HFFc6 (cell line): Measurements from ENCODE around the gene FILIP1L. TPM values are rescaled to one million over a fixed set of nuclear protein-coding genes. Genes with fewer than 3 reads are reported as not detected.
"Not testable (repeated sequence)": the region's sequence is repeated elsewhere in the genome, so short reads cannot be mapped to it uniquely, and the experiment has no call there.

ENCODE experiments used
- DNase-seq: peaks from one replicate; pipeline ENCODE4 v3.0.0-alpha.2; 2018
- H3K27ac Mint-ChIP-seq: 2 replicates; pipeline ENCODE4 v1.8.0; 2020; ENCODE audit warnings: mild to moderate bottlenecking, mixed read lengths
- H3K27me3 Mint-ChIP-seq: 2 replicates; pipeline ENCODE4 v1.8.0; 2021; ENCODE audit warnings: mild to moderate bottlenecking, moderate library complexity, mixed read lengths; ENCODE audit not compliant: insufficient read depth
- H3K36me3 Mint-ChIP-seq: 2 replicates; pipeline ENCODE4 v1.8.0; 2021; ENCODE audit warnings: low read depth, mixed read lengths
- H3K4me1 Mint-ChIP-seq: 2 replicates; pipeline ENCODE4 v1.8.0; 2020; ENCODE audit warnings: low read depth, mixed read lengths
- H3K4me3 Mint-ChIP-seq: 2 replicates; pipeline ENCODE4 v1.8.0; 2020; ENCODE audit warnings: mild to moderate bottlenecking, moderate library complexity, mixed read lengths
- H3K9me3 Mint-ChIP-seq: 2 replicates; pipeline ENCODE4 v1.8.0; 2020; ENCODE audit warnings: mild to moderate bottlenecking, mixed read lengths
- CTCF ChIP-seq: fragments of 200-600 bp; sonication (generic); IDR thresholded peaks from 2 replicates; pipeline ENCODE4 v1.5.0; 2021; ENCODE audit warnings: antibody characterized with exemption, mild to moderate bottlenecking
- total RNA-seq, 6 experiments: library from RNA; stranded (reverse); fragmentation: NEBNext Ultra II Directional; extraction: Animal tissue kit (Norgen Biotek cat#: 25700); gene quantifications; 2 replicates in 1 of 6; 3 replicates in 5 of 6; pipeline ENCODE4 v1.2.3, GENCODE V29; 2021

Gene FILIP1L
- total RNA-seq, 6 experiments from 2014 or later = 37.8 to 54.7 (median 48.2) TPM

GRCh38 chr3:100057716-100058575 is 56.4 kb downstream of the FILIP1L start:
- H3K27ac Mint-ChIP-seq = no peak overlapping the region
- H3K4me1 Mint-ChIP-seq = peaks cover 25% of the 10 kb centered on the region
- H3K27me3 Mint-ChIP-seq = peaks cover 2% of the 10 kb centered on the region
- no peak for DNase-seq
- TF ChIP-seq CTCF = no peak
- H3K36me3 Mint-ChIP-seq = peaks cover 4% of the 10 kb centered on the region; the same call in 1 of the 2 replicates
- H3K4me3 Mint-ChIP-seq = no peak overlapping the region
- no peaks in the 10 kb centered on the region for H3K9me3 Mint-ChIP-seq

- Mint-ChIP-seq H3K27me3 (no peaks in the 10 kb centered on the region; the same call in none of the 2 replicates), H3K4me3 (no peak overlapping the region), H3K4me1 (peaks cover 20% of the 10 kb centered on the region), H3K27ac (no peak overlapping the region), H3K36me3 (peaks cover 4% of the 10 kb centered on the region; the same call in 1 of the 2 replicates), H3K9me3 (no peaks in the 10 kb centered on the region)
- TF ChIP-seq CTCF = no peak
- DNase-seq = no peak
Observed at GRCh38 chr3:100053951-100054620, 60.2 kb downstream of the FILIP1L start.

GRCh38 chr3:100051513-100051912 is 62.8 kb downstream of the FILIP1L start:
- H3K4me1 Mint-ChIP-seq = peaks cover 25% of the 10 kb centered on the region
- H3K27me3 Mint-ChIP-seq, H3K27ac Mint-ChIP-seq, H3K9me3 Mint-ChIP-seq, DNase-seq, H3K36me3 Mint-ChIP-seq, H3K4me3 Mint-ChIP-seq: not testable (repeated sequence)

- no peak for TF ChIP-seq CTCF
- H3K27ac Mint-ChIP-seq = no peak overlapping the region
- no peaks in the 10 kb centered on the region for H3K27me3 Mint-ChIP-seq
- no peaks in the 10 kb centered on the region for H3K9me3 Mint-ChIP-seq
- H3K4me1 Mint-ChIP-seq = peaks cover 52% of the 10 kb centered on the region
- no peak for DNase-seq
- 0 out of 2 replicates have a peak, but pooled peaks cover 4% of the 10 kb centered on the region for H3K36me3 Mint-ChIP-seq
- no peak overlapping the region for H3K4me3 Mint-ChIP-seq
Observed at GRCh38 chr3:100048248-100048647, 66.1 kb downstream of the FILIP1L start.

DNA sequence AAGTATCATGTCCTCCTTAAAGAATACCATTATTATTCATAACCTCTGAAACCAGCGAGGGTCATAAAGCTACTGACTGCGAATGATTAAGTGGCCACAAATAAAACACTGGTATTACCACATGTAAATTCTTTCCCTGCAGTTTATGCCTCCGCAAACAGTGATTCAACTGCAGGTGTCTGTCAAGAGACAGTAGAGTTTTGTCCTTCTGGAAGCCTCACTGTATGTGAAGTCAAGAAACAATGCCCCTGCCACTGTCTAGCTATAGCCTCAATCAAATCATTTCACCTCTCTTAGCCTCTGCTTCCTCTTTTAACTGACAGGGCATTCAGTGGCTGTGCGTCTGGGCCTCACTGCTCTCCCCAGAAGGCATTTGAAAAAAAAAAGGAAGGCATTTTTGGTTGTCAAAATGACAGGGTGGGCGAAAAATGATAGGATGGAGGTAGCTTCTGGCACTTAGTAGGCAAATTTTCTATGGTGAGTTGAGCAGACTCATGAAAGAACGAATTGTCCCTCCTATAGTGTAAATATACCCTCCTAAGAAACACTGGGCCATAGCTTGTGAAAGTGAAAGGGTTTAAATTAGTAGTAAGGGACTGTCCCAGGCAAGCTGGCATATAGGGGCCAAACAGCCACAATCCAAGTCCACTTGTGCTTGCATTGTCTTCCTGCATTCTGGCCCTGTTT is 66.7 kb downstream of the FILIP1L start:
- Mint-ChIP-seq H3K4me1 (peaks cover 59% of the 10 kb centered on the region), H3K9me3 (no peaks in the 10 kb centered on the region), H3K27ac (peak overlapping the region; percentile 57), H3K36me3 (0 out of 2 replicates have a peak, but pooled peaks cover 4% of the 10 kb centered on the region), H3K4me3 (peak overlapping the region; percentile 62), H3K27me3 (no peaks in the 10 kb centered on the region)
- TF ChIP-seq CTCF = no peak
- peak; percentile 88 for DNase-seq
